SK-N-SH treated with all-trans-retinoic acid at 6 μM for 48 hours (cell line): ENCODE data around the gene TLCD1.

Experiments used
- ARNTL ChIP-seq: fragments of 450-650 bp; formaldehyde crosslinking; IDR thresholded peaks from 2 replicates; pipeline ENCODE4 v1.5.0; 2020; ENCODE audit warnings: low read depth, mild to moderate bottlenecking, moderate library complexity, borderline replicate concordance
- CREB5 ChIP-seq: fragments of 250-450 bp; sonication (Bioruptor Pico); IDR thresholded peaks from 2 replicates; pipeline ENCODE4 v1.5.1; 2020; ENCODE audit warnings: low read depth, mild to moderate bottlenecking, moderate library complexity
- CSDC2 ChIP-seq: fragments of 250-450 bp; sonication (Bioruptor Pico); IDR thresholded peaks from 2 replicates; pipeline ENCODE4 v1.5.0; 2020; ENCODE audit warnings: mild to moderate bottlenecking, moderate library complexity
- GLIS3 ChIP-seq: fragments of 250-450 bp; sonication (Bioruptor Pico); IDR thresholded peaks from 2 replicates; pipeline ENCODE4 v1.5.0; 2020; ENCODE audit warnings: mild to moderate bottlenecking, moderate library complexity
- ISL1 ChIP-seq: fragments of 250-450 bp; sonication (Bioruptor Pico); IDR thresholded peaks from 2 replicates; pipeline ENCODE4 v2.1.2; 2022; ENCODE audit warnings: mild to moderate bottlenecking, moderate library complexity
- OSR1 ChIP-seq: fragments of 250-450 bp; sonication (Bioruptor Pico); IDR thresholded peaks from 2 replicates; pipeline ENCODE4 v1.8.0; 2022; ENCODE audit warnings: moderate library complexity, mild to moderate bottlenecking, inconsistent platforms
- PATZ1 ChIP-seq: fragments of 250-450 bp; sonication (Bioruptor Pico); IDR thresholded peaks from 2 replicates; pipeline ENCODE4 v1.8.0; 2020; ENCODE audit warnings: mild to moderate bottlenecking, moderate library complexity, borderline replicate concordance
- SNAI2 ChIP-seq: fragments of 250-450 bp; sonication (Bioruptor Pico); IDR thresholded peaks from 2 replicates; pipeline ENCODE4 v1.5.0; 2020; ENCODE audit warnings: mild to moderate bottlenecking, moderate library complexity
- TCF4 ChIP-seq: fragments of 250-450 bp; sonication (Bioruptor Pico); IDR thresholded peaks from 2 replicates; pipeline ENCODE4 v1.8.0; 2021; ENCODE audit warnings: mild to moderate bottlenecking, moderate library complexity, borderline replicate concordance
- TOX ChIP-seq: fragments of 250-450 bp; sonication (Bioruptor Pico); IDR thresholded peaks from 2 replicates; pipeline ENCODE4 v1.8.0; 2021; ENCODE audit warnings: mild to moderate bottlenecking, moderate library complexity, borderline replicate concordance
- ZC3H10 ChIP-seq: fragments of 250-450 bp; sonication (Bioruptor Pico); IDR thresholded peaks from 2 replicates; pipeline ENCODE4 v1.5.1; 2021; ENCODE audit warnings: mild to moderate bottlenecking, moderate library complexity
- ZFP3 ChIP-seq: fragments of 250-450 bp; sonication (Bioruptor Pico); IDR thresholded peaks from 2 replicates; pipeline ENCODE4 v1.5.0; 2020; ENCODE audit warnings: mild to moderate bottlenecking, moderate library complexity
- ZFP30 ChIP-seq: fragments of 450-650 bp; formaldehyde crosslinking; IDR thresholded peaks from 2 replicates; pipeline ENCODE4 v1.5.0; 2022; ENCODE audit warnings: mild to moderate bottlenecking, moderate library complexity
- ZNF8 ChIP-seq: fragments of 450-650 bp; formaldehyde crosslinking; IDR thresholded peaks from 2 replicates; pipeline ENCODE4 v1.5.0; 2020; ENCODE audit warnings: mild to moderate bottlenecking, moderate library complexity

GRCh38 chr17:28745786-28746411, 19.9 kb upstream of the TLCD1 start:
- TF ChIP-seq PATZ1 (CRISPR knock-in tag), result no peak
- no peak for TF ChIP-seq ZFP30 (CRISPR knock-in tag)
- no peak for TF ChIP-seq CSDC2 (CRISPR knock-in tag)
- TF ChIP-seq TCF4 (CRISPR knock-in tag), result no peak
- TF ChIP-seq CREB5, result no peak
- no peak for TF ChIP-seq ZC3H10
- no peak for TF ChIP-seq ARNTL (CRISPR knock-in tag)
- no peak for TF ChIP-seq ZFP3
- TF ChIP-seq TOX (CRISPR knock-in tag), result no peak
- TF ChIP-seq SNAI2 (CRISPR knock-in tag), result no peak
- no peak for TF ChIP-seq GLIS3 (CRISPR knock-in tag)
- no peak for TF ChIP-seq ISL1 (CRISPR knock-in tag)
- TF ChIP-seq ZNF8 (CRISPR knock-in tag), result no peak
- TF ChIP-seq OSR1 (CRISPR knock-in tag), result no peak
